NCI-H460 (cell line): ENCODE data around the gene FOXN1. TPM values are rescaled to one million over a fixed set of nuclear protein-coding genes. Genes with fewer than 3 reads are reported as not detected.
A peak's percentile ranks its signal among the peaks of the same experiment; 100 is the strongest.

Source experiments
- DNase-seq: peaks from one replicate; pipeline ENCODE4 v3.0.0-alpha.2; 2016; ENCODE audit warnings: low read depth; ENCODE audit errors: extremely low read depth
- total RNA-seq: library from RNA; depleted of rRNA; stranded (reverse); fragments of >200 nt; shearing (Covaris generic); gene quantifications from 2 replicates; pipeline ENCODE4 v1.2.3, GENCODE V29; 2014

FOXN1 gene
- total RNA-seq, 1 experiment from 2014 or later: not detected

GRCh38 chr17:28523876-28524275 is 17.7 kb downstream of the FOXN1 start:
- DNase-seq: no peak

GRCh38 chr17:28524476-28525424 is 18.6 kb downstream of the FOXN1 start:
- DNase-seq: peak; percentile 44

GRCh38 chr17:28526381-28526780 is 20.2 kb downstream of the FOXN1 start:
- no peak for DNase-seq

GRCh38 chr17:28527181-28527681 is 21.1 kb downstream of the FOXN1 start:
- DNase-seq: no peak

GRCh38 chr17:28527859-28528258 is 21.7 kb downstream of the FOXN1 start:
- DNase-seq: no peak

GRCh38 chr17:28528327-28529012 is 22.3 kb downstream of the FOXN1 start:
- DNase-seq: no peak

- DNase-seq: no peak
Observed at GRCh38 chr17:28529013-28529400, 22.9 kb downstream of the FOXN1 start.

GRCh38 chr17:28530250-28530649 is 24.1 kb downstream of the FOXN1 start:
- DNase-seq: no peak

- no peak for DNase-seq
Observed at GRCh38 chr17:28530926-28531325, 24.8 kb downstream of the FOXN1 start.

- no peak for DNase-seq
Observed at GRCh38 chr17:28532050-28532960, 26.2 kb downstream of the FOXN1 start.

- no peak for DNase-seq
Observed at GRCh38 chr17:28533091-28533807, 27.1 kb downstream of the FOXN1 start.

- no peak for DNase-seq
Observed at GRCh38 chr17:28534740-28535375, 28.7 kb downstream of the FOXN1 start.

GRCh38 chr17:28536532-28537218 is 30.5 kb downstream of the FOXN1 start:
- no peak for DNase-seq

GRCh38 chr17:28537219-28537610 is 31.1 kb downstream of the FOXN1 start:
- no peak for DNase-seq

GRCh38 chr17:28538296-28538895 is 32.2 kb downstream of the FOXN1 start:
- DNase-seq: no peak

- no peak for DNase-seq
Observed at GRCh38 chr17:28540231-28540630, 34.1 kb downstream of the FOXN1 start.

- DNase-seq: no peak
Observed at GRCh38 chr17:28541439-28541838, 35.3 kb downstream of the FOXN1 start.

GRCh38 chr17:28544402-28545140 is 38.4 kb downstream of the FOXN1 start:
- DNase-seq: no peak
